Measurements from ENCODE around the gene GOLGA6L24.
"Not testable (repeated sequence)": the region's sequence is repeated elsewhere in the genome, so short reads cannot be mapped to it uniquely, and the experiment has no call there.

GOLGA6L24 gene, protein sequence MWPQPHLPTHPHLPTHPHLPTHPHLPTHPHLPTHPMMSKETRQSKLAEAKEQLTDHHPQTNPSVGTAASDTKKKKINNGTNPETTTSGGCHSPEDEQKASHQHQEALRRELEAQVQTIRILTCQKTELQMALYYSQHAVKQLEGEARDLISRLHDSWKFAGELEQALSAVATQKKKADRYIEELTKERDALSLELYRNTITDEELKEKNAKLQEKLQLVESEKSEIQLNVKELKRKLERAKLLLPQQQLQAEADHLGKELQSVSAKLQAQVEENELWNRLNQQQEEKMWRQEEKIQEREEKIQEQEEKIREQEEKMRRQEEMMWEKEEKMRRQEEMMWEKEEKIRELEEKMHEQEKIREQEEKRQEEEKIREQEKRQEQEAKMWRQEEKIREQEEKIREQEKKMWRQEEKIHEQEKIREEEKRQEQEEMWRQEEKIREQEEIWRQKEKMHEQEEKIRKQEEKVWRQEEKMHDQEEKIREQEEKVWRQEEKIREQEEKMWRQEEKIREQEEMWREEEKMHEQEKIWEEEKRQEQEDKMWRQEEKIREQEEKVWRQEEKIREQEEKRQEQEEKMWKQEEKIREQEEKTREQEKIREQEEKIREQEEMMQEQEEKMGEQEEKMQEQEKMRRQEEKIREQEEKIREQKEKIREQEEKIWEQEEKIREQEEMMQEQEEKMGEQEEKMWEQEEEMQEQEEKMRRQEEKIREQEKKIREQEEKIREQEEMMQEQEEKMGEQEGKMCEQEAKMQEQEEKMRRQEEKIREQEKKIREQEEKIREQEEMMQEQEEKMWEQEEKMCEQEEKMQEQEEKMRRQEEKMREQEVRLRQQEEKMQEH

GRCh38 chr15:28357984-28358383 lies at the start of gene GOLGA6L24:
Gene GOLGA6L24, minus strand, starts transcription at chr15:28358084. Its CDS starts 61 bp downstream, at chr15:28358023.
- DNase-seq (ENCODE audit: low read depth in 4 of 4, low spot score in 1 of 4), result not testable (repeated sequence)

DNA sequence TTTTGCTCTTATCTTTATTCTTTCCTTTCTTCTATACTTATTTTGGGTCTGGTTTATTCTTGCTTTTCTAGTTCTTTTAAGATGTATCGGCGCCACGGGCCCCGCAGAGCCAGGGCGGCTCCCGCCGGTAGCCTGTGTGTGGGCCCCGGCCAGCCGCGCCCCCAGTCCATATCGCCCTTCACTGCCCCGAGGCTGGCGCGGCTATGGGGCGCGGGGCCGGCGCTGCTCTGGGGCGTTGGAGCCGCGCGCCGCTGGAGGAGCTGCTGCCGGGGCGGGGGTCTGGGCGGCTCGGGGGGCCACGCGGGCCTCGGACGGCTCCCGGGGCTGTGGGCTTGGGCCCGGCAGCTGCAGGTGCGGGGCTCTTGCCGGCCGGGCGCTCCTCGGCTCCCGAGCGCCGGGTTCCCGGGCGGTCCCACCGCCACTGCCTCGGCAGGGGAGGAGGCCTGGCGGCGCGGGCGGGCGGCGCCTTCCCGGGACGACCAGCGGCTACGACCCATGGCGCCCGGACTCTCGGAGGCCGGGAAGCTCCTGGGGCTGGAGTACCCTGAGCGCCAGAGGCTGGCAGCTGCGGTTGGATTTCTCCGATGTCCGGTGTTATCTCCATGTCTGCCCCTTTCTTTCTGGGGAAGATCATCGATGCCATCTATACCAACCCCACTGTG lies 45.0 kb upstream of the GOLGA6L24 start:
- not testable (repeated sequence) for DNase-seq (ENCODE audit: low read depth in 4 of 4, low spot score in 1 of 4)

- DNase-seq (ENCODE audit: low read depth in 4 of 4, low spot score in 1 of 4), result not testable (repeated sequence)
These were observed 38.1 kb upstream of the GOLGA6L24 start for GRCh38 chr15:28396022-28396421.

GRCh38 chr15:28380053-28380452 lies 22.2 kb upstream of the GOLGA6L24 start:
- not testable (repeated sequence) for DNase-seq (ENCODE audit: low read depth in 4 of 4, low spot score in 1 of 4)

GRCh38 chr15:28378364-28378763 lies 20.5 kb upstream of the GOLGA6L24 start, which contains the start of gene GOLGA8F:
Gene GOLGA8F, plus strand, starts transcription at chr15:28378664. Its CDS starts 98 bp downstream, at chr15:28378762.
- DNase-seq (ENCODE audit: low read depth in 4 of 4, low spot score in 1 of 4), result not testable (repeated sequence)

- DNase-seq (ENCODE audit: low read depth in 4 of 4, low spot score in 1 of 4), result not testable (repeated sequence)
These were observed 7.6 kb upstream of the GOLGA6L24 start for GRCh38 chr15:28365502-28365901.

DNA sequence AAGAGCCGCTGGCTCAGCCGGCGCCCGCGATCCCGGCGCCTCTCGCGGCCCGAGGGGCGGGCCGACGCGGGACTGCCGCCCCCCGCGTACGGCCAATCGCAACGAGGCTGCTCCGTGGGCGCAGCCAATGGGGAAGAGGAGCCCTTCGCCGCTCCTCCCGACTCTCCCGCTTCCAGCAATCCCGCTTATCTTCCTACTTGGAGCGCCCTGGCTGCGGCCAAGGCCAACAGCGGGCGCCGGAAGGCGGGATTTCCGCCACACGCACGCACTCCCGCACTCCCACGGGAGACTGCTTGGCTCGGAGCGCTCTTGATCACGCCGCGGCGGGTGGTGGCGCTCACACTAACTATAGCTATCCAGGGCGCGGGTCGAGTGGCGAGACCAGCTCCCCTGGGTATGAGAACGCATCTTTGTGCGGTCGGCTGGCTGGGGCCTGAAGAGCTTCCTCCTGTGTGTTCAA lies 35.7 kb downstream of the GOLGA6L24 start, which contains the start of gene HERC2:
TSS of gene HERC2 (minus strand) at position 51 of the 460 bp plus-strand sequence. CDS start 746 bp downstream, outside the sequence.
- DNase-seq (ENCODE audit: low read depth in 4 of 4, low spot score in 1 of 4), result not testable (repeated sequence)

- peak in 1 of 4 experiments; percentile 4 for DNase-seq (ENCODE audit: low read depth in 4 of 4, low spot score in 1 of 4)
These were observed 36.4 kb downstream of the GOLGA6L24 start for GRCh38 chr15:28321358-28322078.

DNA sequence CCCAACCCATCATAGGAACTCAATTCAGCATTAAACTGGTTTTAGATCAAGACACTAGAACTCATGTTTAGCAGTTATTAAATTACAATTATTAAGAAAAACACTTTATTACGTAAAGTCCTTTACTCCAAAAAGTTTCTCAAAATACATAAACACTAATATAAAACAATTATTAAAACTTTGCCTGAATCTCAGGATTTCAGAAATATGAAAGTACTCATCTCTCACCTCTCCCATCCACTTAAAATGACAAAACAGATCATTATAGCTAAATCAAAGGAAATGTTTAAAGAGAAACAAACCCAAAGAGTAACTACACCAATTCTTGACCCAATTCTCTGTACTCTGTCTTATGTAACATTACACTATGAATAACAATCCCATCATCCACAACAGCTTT lies 38.2 kb downstream of the GOLGA6L24 start:
- not testable (repeated sequence) for DNase-seq (ENCODE audit: low read depth in 4 of 4, low spot score in 1 of 4)

DNA sequence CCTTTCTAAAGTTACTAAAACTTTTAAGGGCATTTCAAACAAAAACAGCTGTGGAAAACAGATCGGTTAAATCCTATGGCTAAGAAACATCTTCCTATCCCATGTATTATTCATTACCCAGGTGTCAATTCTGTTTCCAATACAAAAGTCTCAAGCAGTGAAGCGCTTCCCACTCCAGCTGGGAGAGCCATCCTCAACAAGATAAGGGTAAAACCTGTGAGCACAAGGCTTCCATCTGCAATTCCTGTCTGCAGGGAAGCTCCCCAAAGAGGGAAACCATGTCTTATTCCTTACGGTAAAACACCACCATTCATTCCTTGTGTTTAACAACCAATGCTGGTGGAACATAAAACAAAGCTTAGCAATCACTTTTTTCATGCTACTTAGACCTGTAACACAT lies 39.1 kb downstream of the GOLGA6L24 start:
- not testable (repeated sequence) for DNase-seq (ENCODE audit: low read depth in 4 of 4, low spot score in 1 of 4)

DNA sequence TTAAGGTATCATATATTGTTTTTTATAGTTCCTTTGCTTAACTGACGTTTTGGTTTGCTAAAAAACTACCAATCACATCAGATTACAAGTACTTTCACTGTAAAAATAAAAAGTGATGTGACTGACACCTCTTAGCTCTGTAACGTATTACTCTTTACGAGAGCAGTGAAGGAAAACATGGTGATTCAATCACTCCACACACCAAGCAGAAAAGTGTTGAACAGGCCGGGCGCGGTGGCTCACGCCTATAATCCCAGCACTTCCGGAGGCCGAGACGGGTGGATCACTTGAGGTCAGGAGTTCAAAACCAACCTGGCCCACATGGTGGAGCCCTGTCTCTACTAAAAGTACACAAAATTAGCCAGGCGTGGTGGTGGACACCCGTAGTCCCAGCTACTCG lies 39.8 kb downstream of the GOLGA6L24 start:
- not testable (repeated sequence) for DNase-seq (ENCODE audit: low read depth in 4 of 4, low spot score in 1 of 4)

GRCh38 chr15:28316958-28317357 lies 40.9 kb downstream of the GOLGA6L24 start:
- not testable (repeated sequence) for DNase-seq (ENCODE audit: low read depth in 4 of 4, low spot score in 1 of 4)

DNA sequence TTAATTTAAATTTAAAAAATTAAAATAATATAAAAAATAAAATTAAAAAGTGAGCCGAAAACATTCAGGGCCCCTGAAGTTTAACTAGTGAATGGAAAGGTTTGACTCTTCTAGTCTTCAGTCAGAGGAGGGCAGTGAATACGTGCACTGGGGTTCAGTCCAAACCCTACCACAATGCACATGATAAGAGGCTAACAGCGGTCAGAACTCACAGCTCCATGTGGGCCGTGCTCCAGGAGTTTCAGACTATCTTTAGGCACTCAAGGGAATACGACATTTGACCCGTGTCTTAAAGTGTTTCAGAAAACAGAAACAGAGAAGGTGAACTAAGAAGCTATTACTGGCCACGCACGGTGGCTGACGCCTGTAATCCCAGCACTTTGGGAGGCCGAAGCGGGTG lies 47.4 kb downstream of the GOLGA6L24 start:
- not testable (repeated sequence) for DNase-seq (ENCODE audit: low read depth in 4 of 4, low spot score in 1 of 4)

GRCh38 chr15:28308718-28309117 lies 49.2 kb downstream of the GOLGA6L24 start:
- not testable (repeated sequence) for DNase-seq (ENCODE audit: low read depth in 4 of 4, low spot score in 1 of 4)
